ENCODE results near the gene SLC15A1.

Gene SLC15A1

GRCh38 chr13:98685146-98685545, 67.3 kb downstream of the SLC15A1 start:
- no peak overlapping the region for H3K4me3 ChIP-seq (ENCODE audit: low read depth, low read length)
- no peak for TF ChIP-seq CTCF (IDR thresholded peaks at IDR 0.05; ENCODE audit: insufficient read depth, low read depth, low read length, missing control alignments)
- no peak for DNase-seq (ENCODE audit: low read depth)

GRCh38 chr13:98681049-98681448, 71.4 kb downstream of the SLC15A1 start:
- no peak for DNase-seq (ENCODE audit: low read depth)
- no peak for TF ChIP-seq CTCF (IDR thresholded peaks at IDR 0.05; ENCODE audit: insufficient read depth, low read depth, low read length, missing control alignments)

GRCh38 chr13:98678741-98679140, 73.7 kb downstream of the SLC15A1 start:
- no peak for DNase-seq (ENCODE audit: low read depth)
- no peak overlapping the region for H3K4me3 ChIP-seq (ENCODE audit: low read depth, low read length)
- TF ChIP-seq CTCF (IDR thresholded peaks at IDR 0.05; ENCODE audit: insufficient read depth, low read depth, low read length, missing control alignments) = no peak

More at GRCh38 chr13:98681049-98681448, 71.4 kb downstream of the SLC15A1 start:
- H3K4me3 ChIP-seq (ENCODE audit: low read depth, low read length) = no peak overlapping the region

- no peak overlapping the region for H3K4me3 ChIP-seq (ENCODE audit: low read depth, low read length)
- no peak for TF ChIP-seq CTCF (IDR thresholded peaks at IDR 0.05; ENCODE audit: insufficient read depth, low read depth, low read length, missing control alignments)
- DNase-seq (ENCODE audit: low read depth) = no peak
Observed at GRCh38 chr13:98677398-98677797, 75.1 kb downstream of the SLC15A1 start.

- no peak overlapping the region for H3K4me3 ChIP-seq (ENCODE audit: low read depth, low read length)
- no peak for DNase-seq (ENCODE audit: low read depth)
- no peak for TF ChIP-seq CTCF (IDR thresholded peaks at IDR 0.05; ENCODE audit: insufficient read depth, low read depth, low read length, missing control alignments)
Observed at GRCh38 chr13:98676239-98676638, 76.2 kb downstream of the SLC15A1 start.

GRCh38 chr13:98675837-98676236, 76.6 kb downstream of the SLC15A1 start:
- no peak overlapping the region for H3K4me3 ChIP-seq (ENCODE audit: low read depth, low read length)
- TF ChIP-seq CTCF (IDR thresholded peaks at IDR 0.05; ENCODE audit: insufficient read depth, low read depth, low read length, missing control alignments) = no peak
- no peak for DNase-seq (ENCODE audit: low read depth)

GRCh38 chr13:98675066-98675465, 77.4 kb downstream of the SLC15A1 start:
- no peak overlapping the region for H3K4me3 ChIP-seq (ENCODE audit: low read depth, low read length)
- TF ChIP-seq CTCF (IDR thresholded peaks at IDR 0.05; ENCODE audit: insufficient read depth, low read depth, low read length, missing control alignments) = no peak
- DNase-seq (ENCODE audit: low read depth) = no peak

Measured in GM12865 (cell line).